NCI-H460 (cell line): ENCODE measurements around the gene FBXL16. TPM values are rescaled to one million over a fixed set of nuclear protein-coding genes. Genes with fewer than 3 reads are reported as not detected.
"Not testable (repeated sequence)": the region's sequence is repeated elsewhere in the genome, so short reads cannot be mapped to it uniquely, and the experiment has no call there.

ENCODE experiments used
- DNase-seq: peaks from one replicate; pipeline ENCODE4 v3.0.0-alpha.2; 2016; ENCODE audit warnings: low read depth; ENCODE audit errors: extremely low read depth
- total RNA-seq: library from RNA; depleted of rRNA; stranded (reverse); fragments of >200 nt; shearing (Covaris generic); gene quantifications from 2 replicates; pipeline ENCODE4 v1.2.3, GENCODE V29; 2014

FBXL16 gene
- total RNA-seq, 1 experiment from 2014 or later, result 1.7 TPM

GRCh38 chr16:694187-694862 is 11.3 kb downstream of the FBXL16 start:
- DNase-seq, result no peak

- no peak for DNase-seq
Measured at GRCh38 chr16:693766-694165, 11.8 kb downstream of the FBXL16 start.

- no peak for DNase-seq
Measured at GRCh38 chr16:693364-693763, 12.2 kb downstream of the FBXL16 start.

GRCh38 chr16:692356-693108 is 13.1 kb downstream of the FBXL16 start:
- DNase-seq, result no peak

GRCh38 chr16:691242-691641 is 14.4 kb downstream of the FBXL16 start:
- DNase-seq, result not testable (repeated sequence)

- DNase-seq, result no peak
Measured at GRCh38 chr16:689175-689897, 16.3 kb downstream of the FBXL16 start.

- no peak for DNase-seq
Measured at GRCh38 chr16:687499-687898, 18.1 kb downstream of the FBXL16 start.

- DNase-seq, result no peak
Measured at GRCh38 chr16:686459-687260, 18.9 kb downstream of the FBXL16 start.

- DNase-seq, result peak; percentile 73
Measured at GRCh38 chr16:685967-686366, 19.6 kb downstream of the FBXL16 start.

GRCh38 chr16:684961-685696 is 20.5 kb downstream of the FBXL16 start:
- DNase-seq, result no peak

GRCh38 chr16:684071-684794 is 21.4 kb downstream of the FBXL16 start, which contains the start of gene JMJD8:
JMJD8 (minus strand) TSS chr16:684334; CDS start chr16:684319, 15 bp downstream.
- peak; percentile 95 for DNase-seq

GRCh38 chr16:683396-684070 is 22.1 kb downstream of the FBXL16 start:
- DNase-seq, result no peak

GRCh38 chr16:682493-683395 is 22.9 kb downstream of the FBXL16 start:
- no peak for DNase-seq

- DNase-seq, result no peak
Measured at GRCh38 chr16:681746-682427, 23.7 kb downstream of the FBXL16 start.

GRCh38 chr16:680967-681745 is 24.4 kb downstream of the FBXL16 start:
- no peak for DNase-seq

GRCh38 chr16:680625-680945 is 25.0 kb downstream of the FBXL16 start:
- DNase-seq, result no peak
